Vagina (tissue), 2 donors: ENCODE results near the gene FMNL2.

Experiments
- POLR2A ChIP-seq, 2 donors: fragments of 450-650 bp; IDR thresholded peaks; one replicate each; pipeline ENCODE4 v1.6.1; 2017; ENCODE audit warnings: antibody characterized with exemption in 2 of 2, mild to moderate bottlenecking in 2 of 2, moderate library complexity in 2 of 2
- POLR2AphosphoS5 ChIP-seq, 2 donors: sonication (generic); formaldehyde crosslinking; IDR thresholded peaks; one replicate each; pipeline ENCODE4 v1.9.0; 2017; ENCODE audit warnings: antibody characterized with exemption in 2 of 2, mild to moderate bottlenecking in 2 of 2, low read depth in 1 of 2; ENCODE audit not compliant: insufficient read depth in 1 of 2
- TF ChIP-seq, protein P1 (sequence below), 3 experiments: fragments of 450-650 bp in 2 of 3; fragments of 200-600 bp in 1 of 3; sonication (generic) in 1 of 3; IDR thresholded peaks; one replicate each; pipeline ENCODE4 v1.5.1; 2017 to 2019; ENCODE audit warnings: antibody characterized with exemption in 3 of 3, mild to moderate bottlenecking in 2 of 3, moderate library complexity in 2 of 3

DNA sequence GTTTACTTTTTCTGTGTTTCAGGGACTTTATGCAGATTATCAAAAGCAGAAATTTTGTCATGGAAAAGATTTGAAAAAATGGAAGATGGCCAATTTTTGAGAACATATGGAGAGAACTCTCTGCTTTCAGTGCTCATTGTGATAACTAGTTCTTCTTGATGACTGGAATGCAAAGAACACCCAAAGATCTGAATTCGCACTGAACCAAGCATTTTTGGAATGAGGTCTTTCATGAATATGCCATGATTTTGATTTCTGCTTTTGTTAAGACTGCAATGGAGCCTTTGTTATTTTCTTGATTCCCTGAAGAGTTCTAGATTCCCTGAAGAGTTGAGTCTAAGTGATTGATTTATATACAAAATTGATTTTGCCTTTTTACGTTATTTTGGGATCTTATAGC, 124.1 kb downstream of the FMNL2 start:
- TF ChIP-seq, protein P1, sequence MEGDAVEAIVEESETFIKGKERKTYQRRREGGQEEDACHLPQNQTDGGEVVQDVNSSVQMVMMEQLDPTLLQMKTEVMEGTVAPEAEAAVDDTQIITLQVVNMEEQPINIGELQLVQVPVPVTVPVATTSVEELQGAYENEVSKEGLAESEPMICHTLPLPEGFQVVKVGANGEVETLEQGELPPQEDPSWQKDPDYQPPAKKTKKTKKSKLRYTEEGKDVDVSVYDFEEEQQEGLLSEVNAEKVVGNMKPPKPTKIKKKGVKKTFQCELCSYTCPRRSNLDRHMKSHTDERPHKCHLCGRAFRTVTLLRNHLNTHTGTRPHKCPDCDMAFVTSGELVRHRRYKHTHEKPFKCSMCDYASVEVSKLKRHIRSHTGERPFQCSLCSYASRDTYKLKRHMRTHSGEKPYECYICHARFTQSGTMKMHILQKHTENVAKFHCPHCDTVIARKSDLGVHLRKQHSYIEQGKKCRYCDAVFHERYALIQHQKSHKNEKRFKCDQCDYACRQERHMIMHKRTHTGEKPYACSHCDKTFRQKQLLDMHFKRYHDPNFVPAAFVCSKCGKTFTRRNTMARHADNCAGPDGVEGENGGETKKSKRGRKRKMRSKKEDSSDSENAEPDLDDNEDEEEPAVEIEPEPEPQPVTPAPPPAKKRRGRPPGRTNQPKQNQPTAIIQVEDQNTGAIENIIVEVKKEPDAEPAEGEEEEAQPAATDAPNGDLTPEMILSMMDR (IDR thresholded peaks at IDR 0.05), result no peak
- TF ChIP-seq POLR2A (IDR thresholded peaks at IDR 0.05), result no peak
- no peak for TF ChIP-seq POLR2AphosphoS5 (IDR thresholded peaks at IDR 0.05; ENCODE audit: insufficient read depth in 1 of 2, low read depth in 1 of 2)
